Activated naive CD8-positive, alpha-beta T cell treated with anti-CD3 and anti-CD28 coated beads, Interleukin-2, amount 50 U/mL, for 24 hours (primary cell): ENCODE results near the gene SMCO4.

Source experiments
- ATAC-seq: fragments of 150-1000 bp; cut with Tn5 transposase; one replicate; pipeline ENCODE4 v1.10.0; 2021
- DNase-seq: peaks from one replicate; pipeline ENCODE4 v3.0.0; 2021
- H3K27ac Mint-ChIP-seq: one replicate; pipeline ENCODE4 v1.8.0; 2021; ENCODE audit warnings: mild to moderate bottlenecking, mixed read lengths
- H3K27me3 Mint-ChIP-seq: one replicate; pipeline ENCODE4 v1.8.0; 2021; ENCODE audit warnings: mixed read lengths
- H3K36me3 Mint-ChIP-seq: one replicate; pipeline ENCODE4 v1.8.0; 2021; ENCODE audit warnings: low read depth, mixed read lengths
- H3K4me1 Mint-ChIP-seq: one replicate; pipeline ENCODE4 v1.8.0; 2021; ENCODE audit warnings: mixed read lengths
- H3K4me3 Mint-ChIP-seq: one replicate; pipeline ENCODE4 v1.8.0; 2021; ENCODE audit warnings: mild to moderate bottlenecking, moderate library complexity, mixed read lengths
- H3K9me3 Mint-ChIP-seq: one replicate; pipeline ENCODE4 v1.8.0; 2021; ENCODE audit warnings: mixed read lengths

SMCO4 gene

DNA sequence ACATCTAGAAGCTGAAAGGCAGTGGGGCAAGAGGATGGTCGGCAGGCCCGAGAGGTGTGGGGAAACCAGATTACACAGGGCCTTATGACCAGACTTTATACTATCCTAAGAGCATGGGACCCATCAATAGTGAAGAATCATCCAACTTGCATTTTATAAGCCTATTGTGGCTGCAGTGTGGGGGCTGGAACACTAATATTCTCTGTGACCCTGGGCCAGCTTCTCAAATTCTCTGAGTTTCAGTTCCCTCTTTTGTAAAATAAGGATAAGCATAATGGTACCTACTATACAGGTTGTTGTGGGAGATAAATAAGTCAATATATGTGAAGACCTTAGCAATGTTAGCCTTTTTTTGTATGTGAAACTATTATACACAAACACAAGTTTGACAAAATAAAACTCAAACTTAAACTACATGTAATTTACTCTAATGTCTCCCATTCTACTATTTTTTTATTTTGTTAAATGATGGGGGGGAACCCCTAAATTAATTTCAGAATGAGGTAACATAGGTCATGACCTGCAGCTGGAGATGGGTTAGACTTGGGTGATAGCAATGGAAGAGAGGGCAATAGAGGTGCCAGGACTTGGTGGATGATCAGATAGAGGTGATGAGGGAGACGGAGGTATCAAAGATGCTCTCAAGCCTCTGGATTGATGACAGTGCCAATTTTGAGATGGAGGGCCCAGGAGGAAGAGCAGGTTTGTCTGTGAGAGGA is 30.1 kb downstream of the SMCO4 start:
- no peaks in the 10 kb centered on the region for H3K27me3 Mint-ChIP-seq

DNA sequence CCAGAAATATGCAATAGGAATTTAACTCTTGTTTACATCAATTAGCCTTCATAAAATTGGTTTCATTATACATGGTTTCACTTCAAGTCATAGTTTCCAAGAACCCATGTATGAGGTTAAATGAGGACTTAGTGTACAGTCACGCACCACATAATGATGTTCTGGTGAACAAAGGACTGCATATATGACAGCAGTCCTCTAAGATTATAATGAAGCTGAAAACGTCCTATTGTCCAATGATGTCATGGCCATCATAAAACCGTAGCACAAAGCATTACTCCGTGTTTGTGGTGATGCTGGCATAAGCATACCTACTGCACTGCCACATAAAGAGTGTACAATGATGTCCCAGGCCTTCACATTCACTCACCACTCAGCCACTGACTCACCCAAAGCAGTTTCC is 31.1 kb downstream of the SMCO4 start:
- DNase-seq: no peak
- H3K27ac Mint-ChIP-seq: no peak overlapping the region
- no peaks in the 10 kb centered on the region for H3K36me3 Mint-ChIP-seq
- peaks cover 6% of the 10 kb centered on the region for H3K4me1 Mint-ChIP-seq
- no peak overlapping the region for H3K4me3 Mint-ChIP-seq
- no peaks in the 10 kb centered on the region for H3K27me3 Mint-ChIP-seq
- no peaks in the 10 kb centered on the region for H3K9me3 Mint-ChIP-seq
- peak; percentile 66 for ATAC-seq

More for the DNA sequence above, 30.1 kb downstream of the SMCO4 start:
- no peaks in the 10 kb centered on the region for H3K9me3 Mint-ChIP-seq
- H3K36me3 Mint-ChIP-seq: no peaks in the 10 kb centered on the region
- ATAC-seq (no peak), DNase-seq (no peak)
- peaks cover 6% of the 10 kb centered on the region for H3K4me1 Mint-ChIP-seq
- H3K4me3 Mint-ChIP-seq: no peak overlapping the region
- H3K27ac Mint-ChIP-seq: no peak overlapping the region

DNA sequence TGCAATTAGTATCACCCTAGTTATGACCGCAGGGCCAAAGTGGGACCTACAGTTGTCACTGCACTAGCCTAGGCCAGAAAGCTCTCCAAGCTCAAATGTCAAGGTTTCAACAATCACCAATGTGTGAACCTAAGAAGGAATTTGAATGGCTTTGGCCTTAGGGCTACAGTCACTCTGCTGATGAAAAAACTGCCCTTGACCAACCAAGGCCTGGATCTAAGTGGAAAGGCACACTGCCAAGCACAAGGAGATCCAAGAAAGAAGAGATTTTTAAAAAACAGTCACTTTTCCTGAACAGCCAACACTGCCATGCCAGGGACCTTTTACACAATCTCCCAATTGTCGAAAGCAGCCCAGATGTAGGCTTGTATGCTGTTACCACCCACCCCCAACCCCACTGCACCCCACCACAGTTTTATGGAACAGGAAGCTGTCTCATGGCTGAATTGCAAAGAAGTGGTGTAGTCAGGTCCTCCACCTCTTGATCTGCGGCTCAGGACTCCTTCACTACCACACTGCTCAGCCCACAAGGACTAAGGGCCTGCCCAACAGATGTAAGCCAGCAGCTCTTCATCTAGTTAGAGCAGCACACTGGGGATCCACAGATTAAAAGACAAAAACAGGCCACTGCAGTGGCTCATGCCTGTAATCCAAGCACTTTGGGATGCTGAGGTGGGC is 32.9 kb downstream of the SMCO4 start:
- DNase-seq (no peak), ATAC-seq (no peak)
- H3K27ac Mint-ChIP-seq: no peak overlapping the region
- peaks cover 6% of the 10 kb centered on the region for H3K4me1 Mint-ChIP-seq
- H3K36me3 Mint-ChIP-seq: no peaks in the 10 kb centered on the region
- H3K4me3 Mint-ChIP-seq: no peak overlapping the region
- H3K27me3 Mint-ChIP-seq: no peaks in the 10 kb centered on the region
- no peaks in the 10 kb centered on the region for H3K9me3 Mint-ChIP-seq

DNA sequence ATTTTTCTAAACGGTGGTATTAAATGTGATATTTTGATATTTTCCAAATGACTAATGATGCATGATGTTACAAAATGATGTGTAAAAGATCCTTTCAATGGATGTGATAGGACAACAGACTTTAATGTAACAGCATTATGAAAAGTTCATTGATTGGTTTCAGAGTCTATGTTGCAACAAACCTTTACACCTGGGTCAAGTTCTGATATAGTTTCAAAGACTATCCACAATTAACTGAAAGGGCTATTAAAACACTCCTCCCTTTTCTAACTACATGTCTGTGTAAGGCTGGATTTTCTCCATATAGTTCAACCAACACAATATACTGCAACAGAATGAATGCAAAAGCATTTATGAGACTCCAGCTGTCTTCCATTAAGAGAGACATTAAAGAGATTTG is 35.7 kb downstream of the SMCO4 start:
- DNase-seq: no peak
- Mint-ChIP-seq H3K9me3 (no peaks in the 10 kb centered on the region), H3K27ac (no peak overlapping the region), H3K36me3 (no peaks in the 10 kb centered on the region), H3K4me1 (peaks cover 6% of the 10 kb centered on the region), H3K4me3 (no peak overlapping the region), H3K27me3 (no peaks in the 10 kb centered on the region)
- ATAC-seq: no peak

DNA sequence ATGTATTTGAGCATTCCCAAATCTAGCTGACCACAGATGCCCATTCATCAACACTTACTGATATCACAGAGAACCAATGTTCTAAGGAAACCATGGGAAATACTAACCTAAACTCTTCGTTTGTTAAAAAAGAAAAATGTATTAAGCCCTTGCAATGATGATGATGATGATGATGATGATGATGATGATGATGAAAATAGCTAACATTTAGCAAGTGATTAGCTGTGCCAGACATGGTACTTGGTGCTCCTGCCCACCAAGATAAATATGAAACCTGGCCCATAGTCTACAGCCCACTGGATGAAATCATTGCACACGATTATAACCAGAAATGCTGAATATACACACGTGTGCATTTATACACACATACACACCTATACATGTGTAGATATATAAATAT is 37.5 kb downstream of the SMCO4 start:
- H3K4me1 Mint-ChIP-seq: no peaks in the 10 kb centered on the region
- no peak overlapping the region for H3K27ac Mint-ChIP-seq
- no peak overlapping the region for H3K4me3 Mint-ChIP-seq
- no peak for ATAC-seq
- no peaks in the 10 kb centered on the region for H3K27me3 Mint-ChIP-seq
- no peaks in the 10 kb centered on the region for H3K9me3 Mint-ChIP-seq
- no peak for DNase-seq
- no peaks in the 10 kb centered on the region for H3K36me3 Mint-ChIP-seq

DNA sequence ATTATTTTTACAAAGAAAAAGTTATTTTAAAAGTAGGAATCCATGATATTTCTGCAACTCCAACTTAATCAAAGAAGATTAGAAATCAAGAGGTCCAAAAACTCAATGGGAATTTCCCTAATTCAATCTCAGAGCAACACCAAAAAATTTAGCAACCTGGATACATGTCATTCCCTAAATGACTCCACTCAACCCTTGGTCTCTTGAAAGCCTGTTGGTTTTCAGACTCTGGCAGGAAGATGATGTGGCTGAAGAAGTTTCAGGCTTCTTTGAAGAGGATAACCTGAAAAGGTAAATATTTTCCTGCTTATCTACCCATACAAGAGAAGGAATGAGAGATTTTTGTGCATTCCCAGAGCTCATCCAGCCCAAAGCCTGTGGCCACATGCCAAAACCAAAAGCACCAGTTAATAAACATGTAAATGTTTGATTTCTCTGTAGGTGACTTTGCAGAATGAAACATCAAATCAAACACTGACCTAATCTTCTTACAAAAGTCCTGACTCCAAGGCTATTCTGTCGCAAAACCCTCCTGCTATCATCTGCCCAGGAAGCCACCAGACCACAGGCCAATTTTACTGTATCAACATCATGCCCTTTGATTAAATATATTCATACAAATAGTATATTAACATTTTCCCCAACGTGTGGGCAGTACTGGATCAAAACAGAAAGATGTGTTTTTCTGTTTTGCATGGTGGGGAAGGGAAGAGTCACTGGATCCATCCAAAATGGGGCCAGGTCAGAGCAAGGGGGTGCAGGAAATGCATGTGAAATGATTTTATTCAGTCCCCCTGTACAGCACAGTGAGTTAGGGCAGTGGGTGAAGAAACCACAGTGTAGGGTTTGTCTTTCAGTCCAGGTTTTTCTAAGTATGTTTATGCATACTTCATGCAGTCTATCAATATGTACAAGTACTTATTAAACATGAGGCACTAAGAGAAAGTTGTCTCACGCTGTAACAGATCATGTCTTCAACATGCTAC is 38.8 kb downstream of the SMCO4 start:
- DNase-seq (no peak), ATAC-seq (no peak)
- H3K4me3 Mint-ChIP-seq: no peak overlapping the region
- no peaks in the 10 kb centered on the region for H3K27me3 Mint-ChIP-seq
- no peaks in the 10 kb centered on the region for H3K36me3 Mint-ChIP-seq
- no peaks in the 10 kb centered on the region for H3K9me3 Mint-ChIP-seq
- H3K4me1 Mint-ChIP-seq: no peaks in the 10 kb centered on the region
- H3K27ac Mint-ChIP-seq: no peak overlapping the region

DNA sequence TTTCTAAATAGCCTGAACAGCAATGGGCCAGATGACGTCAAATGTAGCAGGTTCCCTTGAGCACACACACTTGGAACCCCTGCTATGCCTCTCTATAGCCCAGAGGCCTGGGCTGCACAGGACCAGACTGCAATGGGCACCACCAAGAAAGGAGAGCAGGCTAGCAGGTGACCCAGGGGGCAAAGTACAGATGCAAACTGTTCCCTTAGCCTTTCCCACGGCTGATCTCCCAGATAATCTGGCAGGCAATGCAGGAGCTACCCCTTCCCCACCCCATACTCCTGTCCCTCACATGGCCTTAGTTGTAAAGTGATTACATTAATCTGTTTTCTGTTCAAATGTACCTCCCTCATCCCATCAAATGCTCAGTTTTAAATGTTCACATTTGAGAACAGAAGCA is 41.3 kb downstream of the SMCO4 start:
- Mint-ChIP-seq H3K27me3 (no peaks in the 10 kb centered on the region), H3K4me3 (no peak overlapping the region), H3K27ac (no peak overlapping the region), H3K4me1 (no peaks in the 10 kb centered on the region), H3K9me3 (no peaks in the 10 kb centered on the region), H3K36me3 (no peaks in the 10 kb centered on the region)
- ATAC-seq (no peak), DNase-seq (no peak)

DNA sequence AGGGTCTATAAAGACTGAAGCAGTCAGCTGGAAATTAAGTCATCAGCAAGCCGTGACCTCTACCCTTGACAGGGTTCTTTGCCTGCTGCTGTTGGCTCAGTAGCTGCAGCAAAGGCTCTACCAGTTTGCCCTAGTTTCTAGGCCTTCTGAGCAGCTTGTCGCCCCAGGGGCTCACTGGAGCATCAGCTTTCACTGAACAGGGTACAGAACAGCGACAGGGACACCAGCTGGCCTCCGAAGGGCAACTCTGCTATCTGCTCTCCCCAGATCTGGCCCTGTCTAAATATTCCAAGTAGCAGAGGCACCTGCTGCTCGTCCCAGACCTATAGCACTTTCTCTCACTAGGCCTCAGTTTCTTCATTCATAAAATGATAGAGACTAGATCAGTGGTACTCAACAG is 42.4 kb downstream of the SMCO4 start:
- H3K27me3 Mint-ChIP-seq: no peaks in the 10 kb centered on the region
- no peak overlapping the region for H3K27ac Mint-ChIP-seq
- H3K36me3 Mint-ChIP-seq: no peaks in the 10 kb centered on the region
- ATAC-seq (no peak), DNase-seq (no peak)
- H3K9me3 Mint-ChIP-seq: no peaks in the 10 kb centered on the region
- H3K4me1 Mint-ChIP-seq: no peaks in the 10 kb centered on the region
- H3K4me3 Mint-ChIP-seq: no peak overlapping the region

DNA sequence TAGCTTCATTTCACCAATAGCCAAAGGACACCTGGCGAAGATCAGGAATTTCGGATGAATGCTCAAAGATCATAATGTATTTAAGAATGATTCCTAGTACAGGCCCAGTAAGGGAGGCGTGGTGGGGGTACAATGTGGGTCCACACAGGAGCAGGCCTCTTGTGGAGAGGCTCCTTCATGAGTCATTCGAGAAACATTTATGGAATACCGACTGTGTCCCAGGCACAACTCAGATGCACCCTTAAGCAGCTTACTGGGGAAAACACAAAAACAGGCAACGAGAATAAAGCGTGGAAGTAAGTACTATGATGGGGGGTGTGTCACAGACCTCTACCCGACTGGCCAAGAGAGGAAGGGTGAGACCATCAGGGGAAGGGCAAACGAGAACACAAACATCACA is 44.5 kb downstream of the SMCO4 start:
- no peak for DNase-seq
- no peak overlapping the region for H3K4me3 Mint-ChIP-seq
- no peaks in the 10 kb centered on the region for H3K9me3 Mint-ChIP-seq
- no peaks in the 10 kb centered on the region for H3K36me3 Mint-ChIP-seq
- no peaks in the 10 kb centered on the region for H3K4me1 Mint-ChIP-seq
- no peaks in the 10 kb centered on the region for H3K27me3 Mint-ChIP-seq
- no peak for ATAC-seq
- H3K27ac Mint-ChIP-seq: no peak overlapping the region

DNA sequence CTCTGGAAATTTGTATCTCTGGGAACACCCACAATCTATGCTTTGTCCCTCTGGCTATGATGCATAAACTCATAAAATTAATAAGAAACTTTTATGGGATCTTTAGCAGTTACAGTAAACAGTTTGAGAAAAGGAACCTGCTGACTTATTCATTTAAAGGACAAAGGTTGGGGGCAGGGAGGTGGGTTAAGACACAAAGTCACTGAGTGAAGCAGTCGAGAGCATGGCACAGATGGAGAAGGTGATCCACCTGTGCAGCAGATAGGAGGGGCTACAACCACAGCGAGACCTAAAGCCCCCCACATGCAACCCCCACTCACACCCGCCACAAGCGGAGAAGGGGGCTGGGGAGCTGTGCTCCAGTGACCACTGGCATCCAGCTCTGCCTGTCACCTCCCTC is 45.0 kb downstream of the SMCO4 start:
- H3K9me3 Mint-ChIP-seq: no peaks in the 10 kb centered on the region
- H3K4me3 Mint-ChIP-seq: no peak overlapping the region
- ATAC-seq (no peak), DNase-seq (no peak)
- no peaks in the 10 kb centered on the region for H3K36me3 Mint-ChIP-seq
- H3K4me1 Mint-ChIP-seq: no peaks in the 10 kb centered on the region
- H3K27me3 Mint-ChIP-seq: no peaks in the 10 kb centered on the region
- H3K27ac Mint-ChIP-seq: no peak overlapping the region

DNA sequence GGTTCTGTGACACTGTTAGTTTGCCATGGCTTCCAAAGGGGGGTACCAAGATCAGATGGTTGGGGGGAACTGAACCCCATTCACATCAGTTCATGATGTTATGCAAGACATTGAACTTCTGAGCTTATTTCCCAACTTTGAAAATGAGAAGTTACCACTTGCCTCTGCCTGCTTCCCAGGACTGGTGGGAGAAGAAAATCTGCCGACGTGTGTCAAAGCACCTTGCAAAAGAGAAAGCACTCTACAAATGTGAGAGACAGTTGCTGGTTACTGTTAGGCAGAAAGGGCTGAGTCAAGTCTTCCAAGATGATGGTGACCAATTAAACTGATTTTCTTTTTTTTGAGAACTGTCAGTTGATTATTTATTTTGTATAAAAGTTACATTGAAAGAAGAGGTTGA is 45.6 kb downstream of the SMCO4 start:
- Mint-ChIP-seq H3K4me1 (no peaks in the 10 kb centered on the region), H3K27ac (no peak overlapping the region), H3K36me3 (no peaks in the 10 kb centered on the region), H3K4me3 (no peak overlapping the region), H3K9me3 (no peaks in the 10 kb centered on the region), H3K27me3 (no peaks in the 10 kb centered on the region)
- DNase-seq (no peak), ATAC-seq (no peak)

DNA sequence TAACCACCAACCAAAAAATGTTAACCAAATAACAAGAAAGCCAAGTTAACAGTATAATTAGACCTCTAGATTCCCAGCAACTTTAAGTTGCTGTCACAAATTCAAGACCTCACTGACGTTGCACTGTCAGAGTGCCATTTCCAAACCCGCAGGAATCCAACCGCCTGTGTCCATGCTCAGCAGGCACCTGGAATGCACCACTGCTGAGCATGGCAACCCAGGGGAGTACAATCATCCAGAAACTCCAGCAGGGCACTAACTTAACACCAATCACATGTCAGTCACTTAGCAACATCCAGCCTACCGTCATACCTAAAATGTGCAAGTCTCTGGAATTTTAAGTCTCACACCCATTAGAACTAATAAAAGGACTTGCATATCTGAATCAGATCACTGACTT is 48.8 kb downstream of the SMCO4 start:
- Mint-ChIP-seq H3K27ac (no peak overlapping the region), H3K36me3 (no peaks in the 10 kb centered on the region), H3K9me3 (no peaks in the 10 kb centered on the region), H3K27me3 (no peaks in the 10 kb centered on the region), H3K4me3 (no peak overlapping the region), H3K4me1 (no peaks in the 10 kb centered on the region)
- DNase-seq: no peak
- ATAC-seq: no peak

DNA sequence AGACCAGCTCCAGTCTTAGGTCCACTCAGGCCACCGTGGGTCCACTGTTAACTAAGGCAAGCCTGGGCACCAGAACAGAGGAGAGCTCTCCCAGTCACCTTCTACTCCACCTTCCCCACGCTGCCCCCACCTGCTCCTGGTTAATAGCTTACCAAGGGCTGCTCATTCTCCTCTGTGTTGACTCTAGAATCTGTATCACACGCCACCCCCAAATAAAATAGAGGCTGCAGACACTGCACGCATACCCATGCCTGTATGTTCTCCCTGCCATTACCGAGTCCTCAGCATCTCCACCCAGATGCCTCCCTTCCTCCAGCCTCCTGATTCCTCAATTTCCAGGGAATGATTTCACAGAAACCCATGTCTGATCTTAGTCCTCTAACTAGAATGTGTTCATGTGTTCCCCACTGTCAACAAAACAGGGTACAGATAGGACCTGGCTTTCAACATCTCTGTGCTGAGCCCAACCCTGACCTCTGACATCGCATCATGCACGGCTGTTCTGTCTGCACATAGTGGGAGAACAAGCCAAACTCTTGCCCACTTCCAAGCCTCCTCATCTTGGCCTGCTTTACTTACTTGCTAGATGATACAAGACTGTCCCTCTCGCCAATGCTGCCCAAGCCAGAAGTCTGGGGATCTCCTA is 49.8 kb downstream of the SMCO4 start:
- no peak overlapping the region for H3K27ac Mint-ChIP-seq
- ATAC-seq: no peak

DNA sequence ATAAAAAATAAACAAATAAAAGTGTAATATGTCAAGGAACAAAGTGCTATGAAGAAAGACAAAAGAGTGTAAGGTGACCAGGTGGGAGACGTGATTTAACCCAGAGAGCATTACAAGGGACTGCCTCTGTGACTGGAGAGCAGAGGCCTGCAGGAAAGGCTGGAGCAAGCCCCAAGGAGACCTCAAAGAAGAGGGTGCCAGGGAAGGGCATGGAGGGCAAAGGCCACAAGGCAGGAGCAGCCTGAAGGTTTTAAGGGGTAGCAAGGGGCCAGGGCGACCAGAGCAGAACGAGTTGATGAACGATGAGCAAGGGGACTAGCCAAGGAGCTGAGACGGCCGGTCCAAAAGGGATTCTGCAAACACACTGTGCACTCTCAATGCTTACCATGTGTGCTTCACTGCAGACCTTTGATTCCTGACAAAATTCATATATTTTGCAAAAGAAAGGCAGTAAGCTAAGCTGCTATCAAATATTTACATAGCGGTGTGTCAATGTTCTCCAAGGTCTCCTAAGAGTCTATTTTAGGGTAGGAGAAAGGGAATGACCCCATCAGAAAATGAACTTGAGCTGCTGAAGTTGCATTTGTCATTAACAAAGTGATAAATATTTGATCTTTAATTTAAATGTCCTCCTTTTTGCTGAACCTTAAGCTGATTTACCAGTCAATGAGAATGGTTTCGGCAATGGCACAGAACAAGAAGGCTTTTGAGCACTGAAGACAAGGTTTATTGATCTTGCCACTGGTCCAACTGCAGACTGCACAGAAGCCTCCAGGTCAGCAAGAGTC is 50.5 kb downstream of the SMCO4 start:
- no peak for ATAC-seq

More for the DNA sequence above, 49.8 kb downstream of the SMCO4 start:
- Mint-ChIP-seq H3K4me1 (no peaks in the 10 kb centered on the region), H3K27me3 (no peaks in the 10 kb centered on the region), H3K36me3 (no peaks in the 10 kb centered on the region), H3K9me3 (no peaks in the 10 kb centered on the region), H3K4me3 (no peak overlapping the region)
- DNase-seq: no peak

More for the DNA sequence above, 50.5 kb downstream of the SMCO4 start:
- no peak for DNase-seq
- H3K4me1 Mint-ChIP-seq: no peaks in the 10 kb centered on the region
- H3K27me3 Mint-ChIP-seq: no peaks in the 10 kb centered on the region
- H3K4me3 Mint-ChIP-seq: no peak overlapping the region
- no peaks in the 10 kb centered on the region for H3K9me3 Mint-ChIP-seq
- H3K36me3 Mint-ChIP-seq: no peaks in the 10 kb centered on the region
- no peak overlapping the region for H3K27ac Mint-ChIP-seq
